Endodermal cell (in vitro differentiated cells): ENCODE results near the gene DNAH1. TPM values are rescaled to one million over a fixed set of nuclear protein-coding genes. Genes with fewer than 3 reads are reported as not detected.

Experiments
- DNase-seq: peaks from one replicate; pipeline ENCODE4 v3.0.0-alpha.2; 2017
- H3K27ac ChIP-seq: 2 replicates; pipeline ENCODE4 v1.5.1; 2013; ENCODE audit warnings: mild to moderate bottlenecking, low read depth, low read length, moderate library complexity
- H3K27me3 ChIP-seq: 2 replicates; pipeline ENCODE4 v1.6.1; 2013; ENCODE audit warnings: mild to moderate bottlenecking, low read length, moderate library complexity; ENCODE audit not compliant: insufficient read depth, control insufficient read depth, poor library complexity, severe bottlenecking
- H3K36me3 ChIP-seq: 2 replicates; pipeline ENCODE4 v1.7.0; 2013; ENCODE audit warnings: mild to moderate bottlenecking, low read length, moderate library complexity; ENCODE audit not compliant: control insufficient read depth, insufficient read depth
- H3K4me1 ChIP-seq: one replicate; pipeline ENCODE4 v1.7.0; 2013; ENCODE audit warnings: low read length; ENCODE audit not compliant: control insufficient read depth, insufficient read depth
- H3K4me3 ChIP-seq: 2 replicates; pipeline ENCODE4 v1.5.1; 2013; ENCODE audit warnings: mild to moderate bottlenecking, low read length, moderate library complexity
- H3K9ac ChIP-seq: 2 replicates; pipeline ENCODE4 v1.6.1; 2013; ENCODE audit warnings: mild to moderate bottlenecking, low read length, moderate library complexity; ENCODE audit not compliant: poor library complexity, severe bottlenecking; ENCODE audit errors: extremely low read depth
- H3K9me3 ChIP-seq: 2 replicates; pipeline ENCODE4 v1.6.1; 2013; ENCODE audit warnings: mild to moderate bottlenecking, low read length, moderate library complexity; ENCODE audit not compliant: control insufficient read depth
- H3K27ac Mint-ChIP-seq: 2 replicates; pipeline ENCODE4 v1.8.0; 2020; ENCODE audit warnings: mixed read lengths
- H3K27me3 Mint-ChIP-seq: 2 replicates; pipeline ENCODE4 v1.8.0; 2021; ENCODE audit warnings: mild to moderate bottlenecking, mixed read lengths; ENCODE audit not compliant: insufficient read depth
- H3K36me3 Mint-ChIP-seq: 2 replicates; pipeline ENCODE4 v1.8.0; 2020; ENCODE audit warnings: low read depth, mixed read lengths
- H3K4me1 Mint-ChIP-seq: 2 replicates; pipeline ENCODE4 v1.8.0; 2020; ENCODE audit warnings: mixed read lengths
- H3K4me3 Mint-ChIP-seq: 2 replicates; pipeline ENCODE4 v1.8.0; 2020; ENCODE audit warnings: mild to moderate bottlenecking, moderate library complexity, mixed read lengths
- H3K9me3 Mint-ChIP-seq: 2 replicates; pipeline ENCODE4 v1.8.0; 2020; ENCODE audit warnings: mild to moderate bottlenecking, mixed read lengths
- CTCF ChIP-seq: fragments of 200-600 bp; sonication (generic); conservative IDR thresholded peaks from 2 replicates; pipeline ENCODE4 v1.5.0; 2021; ENCODE audit warnings: antibody characterized with exemption, mild to moderate bottlenecking
- WGBS, 2 experiments: methylation state at CpG; one replicate each; pipeline versions ENCODE4 v1.1.5 to v1.1.7; 2013; ENCODE audit warnings: missing lambda C conversion rate in 2 of 2, mixed read lengths in 1 of 2; ENCODE audit not compliant: insufficient coverage in 1 of 2, insufficient read length in 1 of 2; 5-methylcytosine and 5-hydroxymethylcytosine counted together
- total RNA-seq, 2 donors: library from RNA; stranded (reverse); fragmentation: NEBNext Ultra II Directional in 1 of 2; extraction: Animal tissue kit (Norgen Biotek cat#: 25700) in 1 of 2; gene quantifications; 2 replicates in 1 of 2; 3 replicates in 1 of 2; pipeline ENCODE4 v1.2.1, GENCODE V29; 2021

The DNAH1 gene
- total RNA-seq, 2 donors from 2014 or later = 4.9 to 5.5 TPM

- TF ChIP-seq CTCF = no peak
- H3K27me3 ChIP-seq = peaks cover 18% of the 10 kb centered on the region
- no peaks in the 10 kb centered on the region for H3K36me3 ChIP-seq
- Mint-ChIP-seq H3K27me3 (peaks cover 21% of the 10 kb centered on the region), H3K27ac (no peak overlapping the region), H3K9me3 (no peaks in the 10 kb centered on the region), H3K36me3 (no peaks in the 10 kb centered on the region), H3K4me3 (no peak overlapping the region), H3K4me1 (peaks cover 1% of the 10 kb centered on the region)
- no peak for DNase-seq
- H3K9ac ChIP-seq = no peak overlapping the region
- no peak overlapping the region for H3K4me3 ChIP-seq
- no peak overlapping the region for H3K27ac ChIP-seq
- H3K9me3 ChIP-seq = no peaks in the 10 kb centered on the region
- 90 to 98% methylated on average over 7 of the region's 7 CpGs for WGBS, 2 experiments
- H3K4me1 ChIP-seq = no peaks in the 10 kb centered on the region
These were observed 6.3 kb downstream of the DNAH1 start for GRCh38 chr3:52322466-52322865.

GRCh38 chr3:52323526-52324295 is 7.6 kb downstream of the DNAH1 start:
- peaks cover 10% of the 10 kb centered on the region for H3K27me3 Mint-ChIP-seq

GRCh38 chr3:52324676-52325075 is 8.6 kb downstream of the DNAH1 start:
- no peaks in the 10 kb centered on the region for H3K9me3 ChIP-seq
- no peak overlapping the region for H3K4me3 ChIP-seq
- no peaks in the 10 kb centered on the region for H3K36me3 ChIP-seq
- 95 to 98% methylated on average over 8 to 9 of the region's 9 CpGs for WGBS, 2 experiments
- H3K4me1 ChIP-seq = no peaks in the 10 kb centered on the region
- no peaks in the 10 kb centered on the region for H3K4me1 Mint-ChIP-seq
- no peak overlapping the region for H3K27ac Mint-ChIP-seq
- H3K4me3 Mint-ChIP-seq = no peak overlapping the region
- no peak for DNase-seq
- TF ChIP-seq CTCF = no peak
- H3K27ac ChIP-seq = no peak overlapping the region
- peaks cover 2% of the 10 kb centered on the region for H3K27me3 Mint-ChIP-seq
- no peaks in the 10 kb centered on the region for H3K36me3 Mint-ChIP-seq
- no peaks in the 10 kb centered on the region for H3K27me3 ChIP-seq
- no peaks in the 10 kb centered on the region for H3K9me3 Mint-ChIP-seq
- H3K9ac ChIP-seq = no peak overlapping the region

More at GRCh38 chr3:52323526-52324295, 7.6 kb downstream of the DNAH1 start:
- no peak overlapping the region for H3K9ac ChIP-seq
- WGBS, 2 experiments = 91 to 92% methylated on average over 7 to 11 of the region's 11 CpGs
- no peak overlapping the region for H3K27ac ChIP-seq
- H3K27me3 ChIP-seq = peaks cover 9% of the 10 kb centered on the region
- no peak for DNase-seq
- no peak overlapping the region for H3K4me3 ChIP-seq
- no peaks in the 10 kb centered on the region for H3K9me3 ChIP-seq
- no peak overlapping the region for H3K27ac Mint-ChIP-seq
- H3K4me1 Mint-ChIP-seq = no peaks in the 10 kb centered on the region
- H3K4me1 ChIP-seq = no peaks in the 10 kb centered on the region
- no peak overlapping the region for H3K4me3 Mint-ChIP-seq
- H3K9me3 Mint-ChIP-seq = no peaks in the 10 kb centered on the region
- TF ChIP-seq CTCF = no peak
- H3K36me3 ChIP-seq = no peaks in the 10 kb centered on the region
- H3K36me3 Mint-ChIP-seq = no peaks in the 10 kb centered on the region
